SK-MEL-5 (cell line): ENCODE data around the gene GALNT11. TPM values are rescaled to one million over a fixed set of nuclear protein-coding genes. Genes with fewer than 3 reads are reported as not detected.

Experiments used
- DNase-seq: peaks from one replicate; pipeline ENCODE4 v3.0.0-alpha.2; 2016; ENCODE audit warnings: low read depth, low spot score
- in situ Hi-C: cut with HindIII; loops from 2 replicates; pipeline ENCODE4 v1.10.0; 2016; ENCODE audit warnings: low sequenced_read_pairs, high pct_unique_total_duplicates, low pct_unique_long_range_greater_than_20kb
- small RNA-seq, 2 experiments: library from RNA; depleted of rRNA; stranded (forward); fragments of <200 nt; gene quantifications; one replicate each; pipeline ENCODE3, GENCODE V24; 2014
- total RNA-seq: library from RNA; depleted of rRNA; stranded (reverse); fragments of >200 nt; shearing (Covaris generic); gene quantifications from 2 replicates; pipeline ENCODE4 v1.2.3, GENCODE V29; 2014; rRNA removed

GALNT11 gene
- total RNA-seq, 1 experiment from 2014 or later: 84.5 TPM

- in situ Hi-C loops: no loop called here
- no peak for DNase-seq
These were observed 133.5 kb downstream of the GALNT11 start for GRCh38 chr7:152158801-152159587.

GRCh38 chr7:152161171-152161570 lies 135.7 kb downstream of the GALNT11 start:
- in situ Hi-C loops: no loop called here

GRCh38 chr7:152162287-152162686 lies 136.8 kb downstream of the GALNT11 start:
- no peak for DNase-seq
- in situ Hi-C loops: no loop called here

More at GRCh38 chr7:152161171-152161570, 135.7 kb downstream of the GALNT11 start:
- no peak for DNase-seq

Small RNA genes lying within 50 kb of the gene (small RNA-seq; reads per million reads assigned to genes)
- 0 reads per million in 2 experiments for gene RF00017

Other genes starting within 250 kb of the GALNT11 start
- 6.1 and 8.8 TPM in 2 replicates for gene PRKAG2, start 148.6 kb upstream of the GALNT11 start, total RNA-seq
- gene GALNTL5, start 69.2 kb upstream of the GALNT11 start, total RNA-seq: 0.19 TPM in 1 of 2 replicates, not detected in the other